Stimulated activated CD4-positive, alpha-beta T cell treated with anti-CD3 and anti-CD28 coated beads, TNF-alpha, amount 100 ng/mL, for 1 hour (primary cell): ENCODE measurements around the gene USPL1.

Experiments used
- DNase-seq, 3 donors: peaks; one replicate each; pipeline ENCODE4 v3.0.0-alpha.2; 2020; ENCODE audit warnings: low read depth in 3 of 3, low spot score in 1 of 3

The USPL1 gene

GRCh38 chr13:30656178-30656577, 38.5 kb downstream of the USPL1 start:
- no peak for DNase-seq

- no peak for DNase-seq
Measured at GRCh38 chr13:30659980-30660379, 42.3 kb downstream of the USPL1 start.

GRCh38 chr13:30660796-30661195, 43.1 kb downstream of the USPL1 start:
- no peak for DNase-seq

GRCh38 chr13:30664689-30665275, 47.1 kb downstream of the USPL1 start:
- no peak for DNase-seq

GRCh38 chr13:30665638-30666037, 47.9 kb downstream of the USPL1 start:
- DNase-seq = no peak

GRCh38 chr13:30666113-30666512, 48.4 kb downstream of the USPL1 start:
- DNase-seq = no peak

GRCh38 chr13:30667014-30667413, 49.3 kb downstream of the USPL1 start:
- DNase-seq = no peak

- no peak for DNase-seq
Measured at GRCh38 chr13:30668312-30668711, 50.6 kb downstream of the USPL1 start.

- no peak for DNase-seq
Measured at GRCh38 chr13:30671271-30671815, 53.6 kb downstream of the USPL1 start.

- DNase-seq = peak; percentile 79 to 93 (median 83)
Measured at GRCh38 chr13:30673669-30674521, 56.2 kb downstream of the USPL1 start.

- DNase-seq = no peak
Measured at GRCh38 chr13:30675717-30676116, 58.0 kb downstream of the USPL1 start.

GRCh38 chr13:30676672-30677071, 59.0 kb downstream of the USPL1 start:
- DNase-seq = no peak

GRCh38 chr13:30679483-30680330, 62.0 kb downstream of the USPL1 start:
- DNase-seq = no peak

GRCh38 chr13:30681843-30682242, 64.1 kb downstream of the USPL1 start:
- DNase-seq = no peak

- DNase-seq = no peak
Measured at GRCh38 chr13:30685320-30685859, 67.7 kb downstream of the USPL1 start.

- DNase-seq = no peak
Measured at GRCh38 chr13:30685987-30686386, 68.3 kb downstream of the USPL1 start.

GRCh38 chr13:30687601-30688000, 69.9 kb downstream of the USPL1 start:
- no peak for DNase-seq

GRCh38 chr13:30689752-30690151, 72.0 kb downstream of the USPL1 start:
- no peak for DNase-seq

- no peak for DNase-seq
Measured at GRCh38 chr13:30690282-30691188, 72.8 kb downstream of the USPL1 start.

- no peak for DNase-seq
Measured at GRCh38 chr13:30692113-30692512, 74.4 kb downstream of the USPL1 start.
